ENCODE results near the gene NECTIN2.
"Not testable (repeated sequence)": the region's sequence is repeated elsewhere in the genome, so short reads cannot be mapped to it uniquely, and the experiment has no call there.

Gene NECTIN2

GRCh38 chr19:44911896-44912295 is 65.8 kb downstream of the NECTIN2 start:
- DNase-seq: not testable (repeated sequence)

GRCh38 chr19:44912854-44913253 is 66.8 kb downstream of the NECTIN2 start:
- DNase-seq: no peak

- DNase-seq: not testable (repeated sequence)
Measured at GRCh38 chr19:44913512-44914432, 67.7 kb downstream of the NECTIN2 start.

GRCh38 chr19:44914433-44915206 is 68.5 kb downstream of the NECTIN2 start, which contains the start of gene APOC1:
APOC1 (plus strand) TSS chr19:44914608; CDS start chr19:44914892, 284 bp downstream.
- DNase-seq: peak; percentile 68

- no peak for DNase-seq
Measured at GRCh38 chr19:44924243-44924725, 78.2 kb downstream of the NECTIN2 start.

GRCh38 chr19:44925114-44925891 is 79.2 kb downstream of the NECTIN2 start:
- no peak for DNase-seq

- DNase-seq: not testable (repeated sequence)
Measured at GRCh38 chr19:44926245-44927077, 80.4 kb downstream of the NECTIN2 start.

GRCh38 chr19:44927746-44928145 is 81.6 kb downstream of the NECTIN2 start:
- no peak for DNase-seq

- no peak for DNase-seq
Measured at GRCh38 chr19:44930088-44930487, 84.0 kb downstream of the NECTIN2 start.

- DNase-seq: no peak
Measured at GRCh38 chr19:44931541-44931940, 85.4 kb downstream of the NECTIN2 start.

Measured in amniotic stem cell (primary cell).